HEK293 (cell line): ENCODE data around the gene BEST1.
A peak's percentile ranks its signal among the peaks of the same experiment; 100 is the strongest.

Experiments used
- CTCF ChIA-PET: fragments of 350-600 bp; formaldehyde crosslinking; extraction: SDS; loops from one replicate; lab custom pipeline; 2021; ENCODE audit warnings: antibody characterized with exemption; lab: Yijun Ruan, JAX
- POLR2A ChIA-PET: fragments of 300-600 bp; formaldehyde crosslinking; extraction: SDS; loops from one replicate; lab custom pipeline; 2020; ENCODE audit warnings: antibody characterized with exemption, inconsistent platforms; lab: Yijun Ruan, JAX
- H3K27ac ChIP-seq: fragments of 200-500 bp; sonication (Bioruptor generic); 2 replicates; pipeline ENCODE4 v1.5.1; 2014; ENCODE audit warnings: low read depth, low read length, control low read depth, inconsistent platforms; ENCODE audit errors: extremely low read depth
- H3K36me3 ChIP-seq, 2 experiments: fragments of 200-500 bp in 1 of 2; sonication (Bioruptor generic) in 1 of 2; 1 replicate in 1 of 2; 2 replicates in 1 of 2; pipeline ENCODE4 v1.5.1; 2014 to 2017; ENCODE audit warnings: inconsistent platforms in 2 of 2, low read length in 2 of 2; ENCODE audit not compliant: control insufficient read depth in 2 of 2, insufficient read depth in 1 of 2
- H3K4me1 ChIP-seq: fragments of 200-500 bp; sonication (Bioruptor generic); 2 replicates; pipeline ENCODE4 v1.5.1; 2014; ENCODE audit warnings: mild to moderate bottlenecking, low read length, inconsistent platforms; ENCODE audit not compliant: control insufficient read depth, insufficient read depth
- H3K4me3 ChIP-seq: 2 replicates; pipeline ENCODE4 v1.5.1; 2011; ENCODE audit warnings: low read depth, mild to moderate bottlenecking, control low read depth, low read length, moderate library complexity
- H3K9me3 ChIP-seq: fragments of 200-500 bp; sonication (Bioruptor generic); 2 replicates; pipeline ENCODE4 v1.5.1; 2014; ENCODE audit warnings: low read depth, low read length, inconsistent platforms; ENCODE audit not compliant: control insufficient read depth, insufficient read depth
- FEZF1 ChIP-seq: fragments of 450-650 bp; formaldehyde crosslinking; IDR thresholded peaks from 2 replicates; pipeline ENCODE4 v1.5.1; 2016; ENCODE audit warnings: missing biosample characterization, missing genetic modification characterization
- KLF10 ChIP-seq: fragments of 450-650 bp; IDR thresholded peaks from 2 replicates; pipeline ENCODE4 v1.5.1; 2018; ENCODE audit warnings: missing biosample characterization, mild to moderate bottlenecking, missing genetic modification characterization
- KLF16 ChIP-seq: fragments of 450-650 bp; formaldehyde crosslinking; IDR thresholded peaks from 2 replicates; pipeline ENCODE4 v1.5.1; 2017; ENCODE audit warnings: missing biosample characterization, missing genetic modification characterization
- PRDM1 ChIP-seq: fragments of 450-650 bp; formaldehyde crosslinking; IDR thresholded peaks from 2 replicates; pipeline ENCODE4; 2016; ENCODE audit warnings: missing biosample characterization, missing genetic modification characterization
- SP3 ChIP-seq: fragments of 450-650 bp; formaldehyde crosslinking; IDR thresholded peaks from 2 replicates; pipeline ENCODE4 v1.5.1; 2016; ENCODE audit warnings: missing biosample characterization, missing genetic modification characterization
- ZNF112 ChIP-seq: fragments of 450-650 bp; formaldehyde crosslinking; IDR thresholded peaks from 2 replicates; pipeline ENCODE4 v1.5.0; 2017; ENCODE audit warnings: missing biosample characterization, missing genetic modification characterization
- ZNF335 ChIP-seq: fragments of 450-650 bp; formaldehyde crosslinking; conservative IDR thresholded peaks from 2 replicates; pipeline ENCODE4 v1.5.1; 2016; ENCODE audit warnings: missing biosample characterization, missing genetic modification characterization
- ZNF555 ChIP-seq: fragments of 450-650 bp; formaldehyde crosslinking; conservative IDR thresholded peaks from 2 replicates; pipeline ENCODE4 v1.5.1; 2017; ENCODE audit warnings: missing biosample characterization, mild to moderate bottlenecking, missing genetic modification characterization, inconsistent platforms
- ZNF660 ChIP-seq: fragments of 450-650 bp; IDR thresholded peaks from 2 replicates; pipeline ENCODE4 v1.5.1; 2018; ENCODE audit warnings: missing biosample characterization, mild to moderate bottlenecking, missing genetic modification characterization
- ZNF76 ChIP-seq: fragments of 450-650 bp; formaldehyde crosslinking; IDR thresholded peaks from 2 replicates; pipeline ENCODE4; 2016; ENCODE audit warnings: low read depth, missing biosample characterization, missing genetic modification characterization, borderline replicate concordance
- ZNF776 ChIP-seq: fragments of 450-650 bp; formaldehyde crosslinking; IDR thresholded peaks from 2 replicates; pipeline ENCODE4 v1.5.0; 2017; ENCODE audit warnings: missing biosample characterization, missing genetic modification characterization, borderline replicate concordance
- ZSCAN30 ChIP-seq: fragments of 450-650 bp; IDR thresholded peaks from 2 replicates; pipeline ENCODE4 v1.5.1; 2018; ENCODE audit warnings: missing biosample characterization, mild to moderate bottlenecking, missing genetic modification characterization, moderate library complexity
- ZXDB ChIP-seq: fragments of 450-650 bp; formaldehyde crosslinking; IDR thresholded peaks from 2 replicates; pipeline ENCODE4 v1.5.1; 2016; ENCODE audit warnings: missing biosample characterization, missing genetic modification characterization
- TF ChIP-seq, protein P1 (sequence below): fragments of 450-650 bp; formaldehyde crosslinking; optimal IDR thresholded peaks from 2 replicates; pipeline ENCODE3; 2016; ENCODE audit warnings: missing biosample characterization, mild to moderate bottlenecking, missing genetic modification characterization
- TF ChIP-seq, protein P2 (sequence below): fragments of 450-650 bp; formaldehyde crosslinking; IDR thresholded peaks from 2 replicates; pipeline ENCODE4 v1.5.1; 2016; ENCODE audit warnings: missing biosample characterization, missing genetic modification characterization
- TF ChIP-seq, protein P3 (sequence below): fragments of 450-650 bp; formaldehyde crosslinking; conservative IDR thresholded peaks from 2 replicates; pipeline ENCODE4 v1.5.1; 2016; ENCODE audit warnings: low read depth, missing biosample characterization, missing genetic modification characterization
- TF ChIP-seq, protein P4 (sequence below): fragments of 450-650 bp; formaldehyde crosslinking; conservative IDR thresholded peaks from 2 replicates; pipeline ENCODE4 v1.5.1; 2016; ENCODE audit warnings: low read depth, missing biosample characterization, missing genetic modification characterization

The BEST1 gene

DNA sequence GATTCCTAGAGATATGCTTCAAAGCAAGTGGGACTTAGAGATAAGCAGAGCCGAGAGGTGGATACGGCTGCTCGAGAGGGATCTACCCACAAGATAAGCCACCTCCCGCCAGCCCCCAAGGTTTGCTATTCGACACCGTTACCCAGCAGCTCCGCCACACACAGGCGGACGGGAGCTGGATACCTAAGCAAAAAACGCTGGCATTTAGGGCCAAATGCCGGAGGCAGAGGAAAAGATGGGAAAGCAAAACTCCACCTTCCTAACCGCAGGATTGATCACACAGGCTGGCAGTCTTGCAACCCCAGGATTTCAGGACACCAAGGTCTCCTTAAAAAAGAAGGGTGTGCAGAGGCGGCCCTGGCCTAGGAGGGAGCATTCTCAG is 16.6 kb downstream of the BEST1 start:
- H3K27ac ChIP-seq: peak overlapping the region; percentile 85; the same call in 1 of the 2 replicates
- H3K9me3 ChIP-seq: no peaks in the 10 kb centered on the region
- CTCF ChIA-PET: interaction anchor here (1.3 to 2.5 kb wide), 4 partner anchors 17 to 142 kb away, joined by 3 to 10 read pairs (median 6); partner anchors contain the start of gene BEST1
- peaks cover 0 to 46% of the 10 kb centered on the region in 2 experiments; a peak in 1 of 3 replicates for H3K36me3 ChIP-seq
- no peak for TF ChIP-seq ZNF555
- TF ChIP-seq PRDM1 (tag by site-specific recombination): no peak
- TF ChIP-seq, protein P1, sequence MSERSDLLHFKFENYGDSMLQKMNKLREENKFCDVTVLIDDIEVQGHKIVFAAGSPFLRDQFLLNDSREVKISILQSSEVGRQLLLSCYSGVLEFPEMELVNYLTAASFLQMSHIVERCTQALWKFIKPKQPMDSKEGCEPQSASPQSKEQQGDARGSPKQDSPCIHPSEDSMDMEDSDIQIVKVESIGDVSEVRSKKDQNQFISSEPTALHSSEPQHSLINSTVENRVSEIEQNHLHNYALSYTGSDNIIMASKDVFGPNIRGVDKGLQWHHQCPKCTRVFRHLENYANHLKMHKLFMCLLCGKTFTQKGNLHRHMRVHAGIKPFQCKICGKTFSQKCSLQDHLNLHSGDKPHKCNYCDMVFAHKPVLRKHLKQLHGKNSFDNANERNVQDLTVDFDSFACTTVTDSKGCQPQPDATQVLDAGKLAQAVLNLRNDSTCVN (tag by site-specific recombination): no peak
- TF ChIP-seq, protein P2, sequence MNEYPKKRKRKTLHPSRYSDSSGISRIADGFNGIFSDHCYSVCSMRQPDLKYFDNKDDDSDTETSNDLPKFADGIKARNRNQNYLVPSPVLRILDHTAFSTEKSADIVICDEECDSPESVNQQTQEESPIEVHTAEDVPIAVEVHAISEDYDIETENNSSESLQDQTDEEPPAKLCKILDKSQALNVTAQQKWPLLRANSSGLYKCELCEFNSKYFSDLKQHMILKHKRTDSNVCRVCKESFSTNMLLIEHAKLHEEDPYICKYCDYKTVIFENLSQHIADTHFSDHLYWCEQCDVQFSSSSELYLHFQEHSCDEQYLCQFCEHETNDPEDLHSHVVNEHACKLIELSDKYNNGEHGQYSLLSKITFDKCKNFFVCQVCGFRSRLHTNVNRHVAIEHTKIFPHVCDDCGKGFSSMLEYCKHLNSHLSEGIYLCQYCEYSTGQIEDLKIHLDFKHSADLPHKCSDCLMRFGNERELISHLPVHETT (tag by site-specific recombination): no peak
- TF ChIP-seq, protein P3, sequence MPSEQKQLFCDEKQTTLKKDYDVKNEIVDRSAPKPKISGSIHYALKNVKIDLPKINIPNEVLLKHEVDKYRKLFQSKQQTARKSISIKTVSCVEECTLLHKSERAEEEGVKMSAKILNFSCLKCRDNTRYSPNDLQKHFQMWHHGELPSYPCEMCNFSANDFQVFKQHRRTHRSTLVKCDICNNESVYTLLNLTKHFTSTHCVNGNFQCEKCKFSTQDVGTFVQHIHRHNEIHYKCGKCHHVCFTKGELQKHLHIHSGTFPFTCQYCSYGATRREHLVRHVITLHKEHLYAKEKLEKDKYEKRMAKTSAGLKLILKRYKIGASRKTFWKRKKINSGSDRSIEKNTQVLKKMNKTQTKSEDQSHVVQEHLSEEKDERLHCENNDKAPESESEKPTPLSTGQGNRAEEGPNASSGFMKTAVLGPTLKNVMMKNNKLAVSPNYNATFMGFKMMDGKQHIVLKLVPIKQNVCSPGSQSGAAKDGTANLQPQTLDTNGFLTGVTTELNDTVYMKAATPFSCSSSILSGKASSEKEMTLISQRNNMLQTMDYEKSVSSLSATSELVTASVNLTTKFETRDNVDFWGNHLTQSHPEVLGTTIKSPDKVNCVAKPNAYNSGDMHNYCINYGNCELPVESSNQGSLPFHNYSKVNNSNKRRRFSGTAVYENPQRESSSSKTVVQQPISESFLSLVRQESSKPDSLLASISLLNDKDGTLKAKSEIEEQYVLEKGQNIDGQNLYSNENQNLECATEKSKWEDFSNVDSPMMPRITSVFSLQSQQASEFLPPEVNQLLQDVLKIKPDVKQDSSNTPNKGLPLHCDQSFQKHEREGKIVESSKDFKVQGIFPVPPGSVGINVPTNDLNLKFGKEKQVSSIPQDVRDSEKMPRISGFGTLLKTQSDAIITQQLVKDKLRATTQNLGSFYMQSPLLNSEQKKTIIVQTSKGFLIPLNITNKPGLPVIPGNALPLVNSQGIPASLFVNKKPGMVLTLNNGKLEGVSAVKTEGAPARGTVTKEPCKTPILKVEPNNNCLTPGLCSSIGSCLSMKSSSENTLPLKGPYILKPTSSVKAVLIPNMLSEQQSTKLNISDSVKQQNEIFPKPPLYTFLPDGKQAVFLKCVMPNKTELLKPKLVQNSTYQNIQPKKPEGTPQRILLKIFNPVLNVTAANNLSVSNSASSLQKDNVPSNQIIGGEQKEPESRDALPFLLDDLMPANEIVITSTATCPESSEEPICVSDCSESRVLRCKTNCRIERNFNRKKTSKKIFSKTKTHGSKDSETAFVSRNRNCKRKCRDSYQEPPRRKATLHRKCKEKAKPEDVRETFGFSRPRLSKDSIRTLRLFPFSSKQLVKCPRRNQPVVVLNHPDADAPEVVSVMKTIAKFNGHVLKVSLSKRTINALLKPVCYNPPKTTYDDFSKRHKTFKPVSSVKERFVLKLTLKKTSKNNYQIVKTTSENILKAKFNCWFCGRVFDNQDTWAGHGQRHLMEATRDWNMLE (tag by site-specific recombination): no peak
- no peak for TF ChIP-seq SP3 (tag by site-specific recombination)
- TF ChIP-seq ZNF76 (tag by site-specific recombination): peak; percentile 58
- TF ChIP-seq ZNF776 (tag by site-specific recombination): no peak
- TF ChIP-seq, all 188 proteins: peak for 1
- Histone ChIP-seq H3K4me3 (peak overlapping the region; percentile 82), H3K4me1 (no peaks in the 10 kb centered on the region)
- POLR2A ChIA-PET: interaction anchor here (1.2 to 3.2 kb wide), 4 partner anchors 17 to 151 kb away, joined by 3 to 22 read pairs (median 4); partner anchors contain the start of gene BEST1

DNA sequence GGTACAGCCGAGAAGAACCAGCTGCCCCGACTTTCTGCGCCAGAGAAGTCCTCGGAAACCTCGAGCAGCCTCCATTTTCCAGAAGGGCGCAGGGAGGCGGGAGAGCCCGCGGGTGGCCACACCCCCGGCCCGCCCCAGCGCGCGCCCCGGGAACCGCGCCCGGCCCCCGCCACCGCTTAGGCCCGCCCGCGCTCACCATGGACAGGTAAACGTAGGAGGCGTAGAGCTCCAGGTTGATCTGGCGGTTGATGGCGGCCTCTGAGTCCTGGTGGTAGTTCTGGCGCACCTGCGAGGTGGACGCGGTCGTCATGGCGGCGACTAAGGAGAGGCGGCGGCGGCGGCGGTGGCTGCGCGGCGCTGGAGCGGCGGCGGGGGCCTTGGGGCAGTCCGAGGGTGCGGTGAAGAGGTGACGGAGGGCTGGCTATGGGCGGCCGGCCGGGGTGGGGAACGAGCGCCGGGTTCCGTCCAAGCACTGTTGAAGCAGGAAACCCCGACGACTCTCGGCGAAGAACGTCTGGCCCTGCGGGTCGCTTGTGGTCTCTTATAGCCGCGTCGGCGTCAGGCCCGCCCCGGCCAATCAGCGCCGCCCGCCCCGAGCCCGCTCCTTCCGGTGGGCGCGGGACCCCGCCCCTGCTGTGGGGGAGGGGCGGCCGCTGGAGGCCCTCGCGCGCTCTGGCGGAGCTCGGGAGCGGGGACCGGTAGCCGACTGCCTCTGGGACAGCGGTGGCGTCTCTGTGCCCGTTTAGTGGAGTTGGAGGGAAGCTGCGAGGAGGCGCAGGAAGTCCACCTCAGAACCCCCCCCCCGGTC is 17.2 kb downstream of the BEST1 start, which contains the start of gene FTH1:
Gene FTH1 (minus strand): TSS at position 519 of the 808 bp plus-strand sequence. CDS start 209 bp downstream, at position 310.
- Histone ChIP-seq H3K4me1 (0 out of 2 replicates have a peak, but pooled peaks cover 3% of the 10 kb centered on the region), H3K27ac (peak within 1 kb of the TSS; percentile 85), H3K4me3 (peak within 1 kb of the TSS; percentile 82), H3K36me3 (peaks cover 0 to 43% of the 10 kb centered on the region in 2 experiments; a peak in 1 of 3 replicates), H3K9me3 (no peaks in the 10 kb centered on the region)
- ChIA-PET CTCF (interaction anchor here (0.9 to 2.8 kb wide), 7 partner anchors 20 to 141 kb away, joined by 3 to 18 read pairs (median 5); no protein-coding TSS in a partner anchor), POLR2A (interaction anchor here (0.6 to 3.2 kb wide), 15 partner anchors 11 to 157 kb away, joined by 3 to 22 read pairs (median 4); partner anchors contain the start of genes BEST1 and INCENP)
- TF ChIP-seq ZSCAN30 (tag by site-specific recombination) (peak; percentile 73), FEZF1 (tag by site-specific recombination) (no peak), ZNF660 (tag by site-specific recombination) (0 out of 2 replicates have a peak, but pooled peaks have one; percentile 34), ZNF335 (tag by site-specific recombination) (peak; percentile 67), ZXDB (tag by site-specific recombination) (0 out of 2 replicates have a peak, but pooled peaks have one; percentile 18), KLF16 (tag by site-specific recombination) (0 out of 2 replicates have a peak, but pooled peaks have one; percentile 9), KLF10 (tag by site-specific recombination) (peak; percentile 89), ZNF112 (tag by site-specific recombination) (no peak)
- TF ChIP-seq, protein P4, sequence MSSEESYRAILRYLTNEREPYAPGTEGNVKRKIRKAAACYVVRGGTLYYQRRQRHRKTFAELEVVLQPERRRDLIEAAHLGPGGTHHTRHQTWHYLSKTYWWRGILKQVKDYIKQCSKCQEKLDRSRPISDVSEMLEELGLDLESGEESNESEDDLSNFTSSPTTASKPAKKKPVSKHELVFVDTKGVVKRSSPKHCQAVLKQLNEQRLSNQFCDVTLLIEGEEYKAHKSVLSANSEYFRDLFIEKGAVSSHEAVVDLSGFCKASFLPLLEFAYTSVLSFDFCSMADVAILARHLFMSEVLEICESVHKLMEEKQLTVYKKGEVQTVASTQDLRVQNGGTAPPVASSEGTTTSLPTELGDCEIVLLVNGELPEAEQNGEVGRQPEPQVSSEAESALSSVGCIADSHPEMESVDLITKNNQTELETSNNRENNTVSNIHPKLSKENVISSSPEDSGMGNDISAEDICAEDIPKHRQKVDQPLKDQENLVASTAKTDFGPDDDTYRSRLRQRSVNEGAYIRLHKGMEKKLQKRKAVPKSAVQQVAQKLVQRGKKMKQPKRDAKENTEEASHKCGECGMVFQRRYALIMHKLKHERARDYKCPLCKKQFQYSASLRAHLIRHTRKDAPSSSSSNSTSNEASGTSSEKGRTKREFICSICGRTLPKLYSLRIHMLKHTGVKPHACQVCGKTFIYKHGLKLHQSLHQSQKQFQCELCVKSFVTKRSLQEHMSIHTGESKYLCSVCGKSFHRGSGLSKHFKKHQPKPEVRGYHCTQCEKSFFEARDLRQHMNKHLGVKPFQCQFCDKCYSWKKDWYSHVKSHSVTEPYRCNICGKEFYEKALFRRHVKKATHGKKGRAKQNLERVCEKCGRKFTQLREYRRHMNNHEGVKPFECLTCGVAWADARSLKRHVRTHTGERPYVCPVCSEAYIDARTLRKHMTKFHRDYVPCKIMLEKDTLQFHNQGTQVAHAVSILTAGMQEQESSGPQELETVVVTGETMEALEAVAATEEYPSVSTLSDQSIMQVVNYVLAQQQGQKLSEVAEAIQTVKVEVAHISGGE (tag by site-specific recombination): peak; percentile 52; the same call in 1 of the 2 replicates
- TF ChIP-seq, protein P1 (tag by site-specific recombination): peak; percentile 82
